K562 treated with DMSO at 1 percent for 4 hours (cell line): ENCODE results near the gene PNLIP. TPM values are rescaled to one million over a fixed set of nuclear protein-coding genes. Genes with fewer than 3 reads are reported as not detected.

ENCODE experiments used
- total RNA-seq: library from RNA; unstranded; fragments of 300-600 nt; gene quantifications from 2 replicates; pipeline ENCODE4 v1.2.3, GENCODE V29; 2022; ENCODE audit not compliant: insufficient read depth

Gene PNLIP
- not detected in 2 replicates for total RNA-seq

GRCh38 chr10:116545756-116546155, at the start of gene PNLIP:
Gene PNLIP (plus strand): TSS chr10:116545931. CDS start chr10:116546093, 162 bp downstream.

GRCh38 chr10:116590590-116591444, 45.1 kb downstream of the PNLIP start, which contains the start of gene PNLIPRP1:
Gene PNLIPRP1 (plus strand): TSS chr10:116590959. CDS start chr10:116591130, 171 bp downstream.

Other genes starting within 250 kb of the PNLIP start
- gene CCDC172, start 221.5 kb upstream of the PNLIP start, total RNA-seq: not detected in 2 replicates
- not detected in 2 replicates for gene PNLIPRP3, start 118.1 kb upstream of the PNLIP start, total RNA-seq
- gene PNLIPRP1, start 45.0 kb downstream of the PNLIP start, total RNA-seq: not detected in 2 replicates
- gene PNLIPRP2, start 75.0 kb downstream of the PNLIP start, total RNA-seq: not detected in 2 replicates
- 0.29 TPM in 1 of 2 replicates, not detected in the other for gene HSPA12A, start 196.6 kb downstream of the PNLIP start, total RNA-seq